SW480 (cell line): Measurements from ENCODE around the gene LAPTM5.

Experiments
- DNase-seq: peaks from one replicate; pipeline ENCODE4 v3.0.0-alpha.2; 2016; ENCODE audit warnings: low spot score

LAPTM5 gene

GRCh38 chr1:30715216-30715615, 42.4 kb downstream of the LAPTM5 start:
- DNase-seq, result no peak

DNA sequence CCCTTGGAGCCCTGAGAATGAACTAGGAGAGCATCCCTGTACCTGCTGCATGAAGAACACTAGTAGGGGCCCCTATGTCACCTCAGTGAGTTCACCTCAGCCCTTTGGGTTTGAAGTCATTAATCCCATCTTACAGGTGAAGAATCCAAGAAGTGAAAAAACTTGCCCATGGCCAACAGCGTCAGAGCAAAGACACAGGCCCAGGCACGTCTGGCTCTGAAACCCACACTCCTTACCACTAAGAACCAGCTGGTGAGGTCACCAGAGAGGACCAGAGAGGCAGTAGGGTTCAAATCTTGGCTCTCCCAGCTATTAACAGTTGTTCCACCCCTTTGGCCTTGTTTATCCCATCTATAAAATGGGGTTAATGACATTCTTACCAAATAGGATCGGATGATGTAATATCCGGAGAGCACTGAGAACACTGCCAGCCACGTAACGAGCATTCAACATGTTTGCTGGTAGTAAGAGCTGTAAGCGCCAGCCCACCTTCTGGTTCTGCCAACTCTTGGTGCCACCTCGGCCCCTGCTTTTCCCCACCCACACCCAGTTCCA, 43.0 kb downstream of the LAPTM5 start:
- DNase-seq, result no peak

DNA sequence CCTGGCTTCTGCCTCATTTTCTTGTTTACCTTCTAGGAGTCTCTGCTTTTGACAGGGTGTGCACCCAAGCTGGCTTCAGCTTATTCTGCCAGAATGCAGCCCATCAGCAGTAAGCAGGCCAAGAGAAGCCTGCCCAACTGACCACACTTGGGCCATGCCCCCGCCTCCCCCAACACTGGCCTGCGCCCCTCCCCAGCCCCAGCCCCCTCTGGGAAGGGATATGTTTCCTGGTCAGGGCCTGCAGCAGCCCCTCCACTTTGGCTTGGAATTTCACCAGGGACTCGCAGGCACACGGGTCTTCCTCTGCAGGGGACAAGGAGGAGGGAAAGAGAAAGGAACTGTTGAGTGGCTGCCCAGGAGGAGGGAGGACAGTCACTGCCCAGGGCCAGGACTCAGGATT, 43.5 kb downstream of the LAPTM5 start:
- no peak for DNase-seq

- DNase-seq, result no peak
These were observed 44.3 kb downstream of the LAPTM5 start for GRCh38 chr1:30713311-30713710.

GRCh38 chr1:30712583-30712982, 45.0 kb downstream of the LAPTM5 start:
- DNase-seq, result no peak

DNA sequence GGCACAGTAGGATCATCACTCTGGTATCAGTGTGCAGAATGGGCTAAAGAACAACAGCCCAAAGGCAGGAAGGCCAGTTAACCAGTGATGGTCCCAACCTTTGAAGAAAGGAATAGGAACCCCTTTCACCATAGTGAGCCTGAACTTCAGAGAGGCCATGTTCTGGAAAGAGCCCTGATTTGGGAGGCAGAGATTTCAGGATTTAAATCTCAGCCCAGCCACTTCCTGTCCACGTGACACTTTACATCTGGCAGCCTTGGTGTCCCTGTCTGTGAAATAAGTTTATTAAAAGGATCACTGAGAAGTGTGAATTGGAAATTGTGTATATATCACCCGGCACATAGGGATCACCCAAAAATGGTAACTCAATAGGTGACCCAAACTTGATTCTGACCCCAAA, 47.2 kb downstream of the LAPTM5 start:
- DNase-seq, result no peak

- DNase-seq, result no peak
These were observed 49.2 kb downstream of the LAPTM5 start for GRCh38 chr1:30708361-30708728.

GRCh38 chr1:30707412-30708360, 49.9 kb downstream of the LAPTM5 start:
- peak; percentile 47 for DNase-seq

- DNase-seq, result no peak
These were observed 51.0 kb downstream of the LAPTM5 start for GRCh38 chr1:30706528-30706927.

GRCh38 chr1:30705698-30706097, 51.9 kb downstream of the LAPTM5 start:
- DNase-seq, result no peak

- DNase-seq, result no peak
These were observed 52.6 kb downstream of the LAPTM5 start for GRCh38 chr1:30704765-30705509.

- DNase-seq, result no peak
These were observed 53.3 kb downstream of the LAPTM5 start for GRCh38 chr1:30704271-30704670.

DNA sequence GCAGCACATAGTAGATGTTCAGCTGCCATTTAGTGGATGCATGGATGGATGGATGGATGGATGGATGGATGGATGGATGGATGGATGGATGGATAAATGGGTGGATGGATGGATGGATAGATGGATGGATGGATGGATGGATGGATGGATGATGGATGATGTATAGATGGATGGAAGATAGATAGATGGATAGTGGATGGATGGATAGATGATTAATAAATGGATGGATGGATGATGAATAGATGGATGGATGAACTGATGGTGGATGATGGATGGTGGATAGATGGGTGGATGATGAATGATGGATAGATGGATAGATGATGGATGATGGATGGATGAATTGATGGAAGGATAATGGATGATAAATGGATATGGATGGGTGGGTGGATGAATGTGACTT, 54.8 kb downstream of the LAPTM5 start:
- no peak for DNase-seq

DNA sequence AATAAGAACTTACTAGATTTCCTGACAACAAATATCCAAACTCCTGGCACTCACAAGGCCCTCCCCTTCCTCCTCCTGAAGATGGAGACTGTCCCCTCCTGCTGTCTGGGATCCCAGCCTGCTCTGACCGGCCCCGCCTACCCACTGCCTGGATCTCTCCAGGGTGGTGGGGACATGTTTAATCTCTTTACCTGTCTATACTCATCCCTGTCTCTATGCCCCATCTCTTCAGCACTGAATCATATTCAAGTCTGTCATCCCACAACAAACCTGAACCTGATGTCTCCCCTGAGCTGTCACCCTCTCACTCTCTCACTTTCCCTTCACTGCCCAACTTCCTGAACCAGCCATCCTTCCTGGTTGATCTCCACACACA, 56.3 kb downstream of the LAPTM5 start:
- no peak for DNase-seq

- no peak for DNase-seq
These were observed 56.9 kb downstream of the LAPTM5 start for GRCh38 chr1:30700528-30701257.

DNA sequence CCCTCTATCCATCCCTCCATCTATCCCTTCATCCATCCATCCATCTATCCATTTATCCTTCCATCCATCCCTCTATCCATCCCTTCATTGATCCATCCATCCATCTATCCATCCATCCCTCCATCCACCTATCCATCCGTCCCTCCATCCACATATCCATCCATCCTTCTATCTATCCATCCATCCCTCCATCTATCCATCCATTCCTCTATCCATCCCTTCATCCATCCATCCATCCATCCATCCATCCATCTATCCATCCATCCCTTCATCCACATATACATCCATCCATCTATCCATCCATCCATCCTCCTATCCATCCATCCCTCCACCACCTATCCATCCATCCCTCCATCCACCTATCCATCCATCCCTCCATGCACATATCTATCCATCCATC, 57.8 kb downstream of the LAPTM5 start:
- no peak for DNase-seq

- DNase-seq, result no peak
These were observed 59.1 kb downstream of the LAPTM5 start for GRCh38 chr1:30698401-30698981.

GRCh38 chr1:30697571-30698376, 59.8 kb downstream of the LAPTM5 start:
- no peak for DNase-seq

- DNase-seq, result no peak
These were observed 60.7 kb downstream of the LAPTM5 start for GRCh38 chr1:30696831-30697230.

DNA sequence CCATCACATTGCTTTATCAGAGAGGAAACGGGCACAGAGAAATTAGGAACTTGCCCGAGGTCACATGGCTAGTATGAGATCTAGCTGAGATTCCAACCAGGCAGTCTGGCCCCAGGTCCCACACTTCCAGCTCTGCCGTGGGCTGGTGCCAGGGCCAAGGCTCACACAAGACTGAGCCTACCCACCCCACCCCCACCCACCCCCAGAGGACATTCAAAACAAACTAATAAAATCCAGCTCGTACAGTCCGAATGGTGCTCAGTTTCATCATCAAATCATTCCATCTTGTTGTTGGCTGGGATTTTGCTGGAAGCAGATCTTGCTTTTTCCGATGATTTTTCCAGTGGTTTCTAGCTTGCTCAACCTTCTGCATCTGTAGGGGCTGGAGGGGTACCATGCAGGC, 62.1 kb downstream of the LAPTM5 start:
- DNase-seq, result no peak
